DMS153 treated with DMSO at 0.1 percent for 48 hours (cell line): Measurements from ENCODE around the gene HK1.

Experiments
- DNase-seq: peaks from one replicate; lab custom pipeline; 2025; ENCODE audit not compliant: unreplicated experiment; lab: John Stamatoyannopoulos, UW

Gene HK1

DNA sequence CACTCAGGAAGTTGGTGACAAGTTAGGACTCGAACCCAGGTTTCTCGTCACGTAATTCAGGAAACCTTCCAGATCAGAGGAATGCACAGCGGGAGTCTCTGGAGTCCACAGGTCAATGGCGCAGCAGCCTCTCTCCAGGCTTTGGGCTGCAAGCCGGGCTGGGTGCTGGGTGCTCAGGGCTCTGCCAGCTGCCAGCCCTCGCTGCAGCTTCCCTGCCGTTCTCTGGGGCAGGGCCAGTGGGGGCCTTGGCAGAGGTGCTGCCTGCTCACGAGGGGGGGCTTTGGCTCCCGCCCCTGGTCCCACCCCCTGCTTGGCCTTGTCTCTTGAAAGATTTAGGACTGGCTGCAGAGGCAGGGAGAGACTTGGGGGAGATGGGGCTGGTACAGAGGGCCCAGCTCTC, 138.4 kb downstream of the HK1 start, which contains the start of gene TACR2:
TSS of gene TACR2 (minus strand) at position 224 of the 400 bp plus-strand sequence. CDS start 595 bp downstream, outside the sequence.
- no peak for DNase-seq

DNA sequence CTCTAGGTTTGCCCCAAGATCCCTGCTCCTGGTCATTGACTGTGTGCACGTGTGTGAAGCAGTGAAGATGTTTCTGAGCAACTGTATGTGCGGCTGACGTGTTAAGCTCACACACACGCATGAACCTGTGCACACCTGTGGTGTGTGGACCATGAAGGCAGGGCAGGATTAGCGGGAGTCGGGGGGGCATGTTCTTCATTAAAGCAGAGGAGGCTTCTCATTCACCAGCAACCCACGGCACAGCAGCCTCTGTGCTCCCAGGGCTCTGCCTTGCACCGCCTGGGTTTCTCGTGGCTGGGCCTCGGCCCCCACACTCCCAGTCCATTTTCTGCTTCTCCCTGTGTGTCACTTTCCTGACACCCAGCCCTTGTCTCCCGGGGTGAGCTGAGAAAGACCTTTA, 139.2 kb downstream of the HK1 start:
- DNase-seq: no peak

DNA sequence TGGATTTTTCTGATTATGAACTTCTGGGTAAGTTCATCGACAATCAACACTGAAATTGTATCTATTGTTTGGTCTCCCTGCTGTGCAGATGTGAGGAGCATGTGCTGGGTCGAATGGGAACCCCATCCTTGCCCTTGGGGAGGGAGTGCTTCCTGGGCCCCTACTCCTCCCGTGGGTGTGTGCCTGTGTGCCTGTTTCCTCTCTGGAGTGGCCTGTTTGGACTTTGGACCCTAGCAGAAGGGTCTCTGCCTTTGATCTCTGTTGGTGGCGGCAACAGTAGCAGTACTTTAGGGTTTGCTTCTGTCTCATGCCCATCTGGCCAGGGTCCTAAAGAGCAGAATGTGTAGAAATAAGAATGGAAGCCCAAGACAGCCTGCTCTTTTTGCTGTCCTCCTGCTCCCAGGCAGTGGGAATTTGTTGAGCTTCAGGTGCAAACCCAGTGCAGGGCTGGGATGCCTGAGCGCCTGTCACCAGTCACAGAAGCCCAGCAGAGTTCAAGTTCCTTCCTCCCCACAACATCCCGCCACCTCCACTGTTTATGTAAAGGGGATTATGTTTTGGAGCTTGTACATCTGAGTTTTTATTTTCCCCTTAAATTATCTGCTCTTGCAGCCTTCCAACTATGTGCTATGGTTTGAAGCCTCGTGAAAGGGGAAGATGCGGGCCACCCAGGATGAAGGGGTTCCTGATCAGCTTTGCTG, 139.9 kb downstream of the HK1 start:
- DNase-seq: no peak

DNA sequence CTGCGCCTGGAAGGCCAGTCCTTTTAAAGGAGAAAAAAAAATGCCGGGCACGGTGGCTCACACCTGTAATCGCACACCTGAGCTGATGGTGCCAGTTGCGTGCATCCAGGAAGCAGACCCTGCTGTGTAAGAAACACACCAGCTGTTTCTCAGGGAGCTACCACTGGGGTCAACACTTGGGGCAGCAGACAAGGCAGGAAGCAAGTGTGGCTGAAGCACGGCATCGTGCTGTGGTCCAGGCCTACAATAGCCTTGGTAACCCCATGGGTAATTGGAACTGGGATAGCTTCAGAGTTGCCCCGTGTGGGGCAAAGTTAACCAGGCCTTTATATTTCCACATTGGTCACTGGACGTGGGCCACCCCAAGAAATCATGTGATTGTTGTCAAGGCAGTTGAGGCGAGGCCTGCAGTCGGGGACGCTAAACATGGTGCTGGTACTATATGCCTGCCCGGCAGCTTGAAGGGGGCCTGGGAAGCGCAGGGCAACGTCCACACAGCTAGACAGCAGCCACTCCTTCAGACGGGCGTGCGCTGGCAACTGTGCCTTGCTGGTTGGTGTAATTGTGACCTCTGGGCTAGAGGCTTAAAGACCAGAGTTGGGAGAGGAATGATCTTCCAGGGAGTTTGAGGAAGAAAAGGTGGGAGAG, 140.9 kb downstream of the HK1 start:
- DNase-seq: no peak

DNA sequence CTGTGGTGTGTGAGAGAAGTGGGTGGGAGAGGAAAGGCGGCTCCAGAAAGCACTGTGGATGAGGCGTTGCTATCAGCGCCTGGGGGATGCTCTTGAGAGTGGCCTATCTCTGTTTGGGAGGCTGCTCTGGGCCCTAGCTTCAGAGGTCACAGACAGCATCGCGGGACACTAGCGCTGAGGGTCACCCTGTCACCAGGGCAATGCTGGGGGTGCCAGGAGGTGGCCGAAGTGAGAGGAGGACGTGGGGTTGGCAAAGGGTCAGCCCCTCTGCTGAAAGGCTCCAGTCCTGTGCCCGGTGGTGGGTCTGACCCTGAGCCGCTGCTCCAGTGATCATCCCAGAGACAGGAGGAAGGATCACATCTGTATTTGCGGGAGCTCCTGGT, 141.4 kb downstream of the HK1 start:
- DNase-seq: no peak

DNA sequence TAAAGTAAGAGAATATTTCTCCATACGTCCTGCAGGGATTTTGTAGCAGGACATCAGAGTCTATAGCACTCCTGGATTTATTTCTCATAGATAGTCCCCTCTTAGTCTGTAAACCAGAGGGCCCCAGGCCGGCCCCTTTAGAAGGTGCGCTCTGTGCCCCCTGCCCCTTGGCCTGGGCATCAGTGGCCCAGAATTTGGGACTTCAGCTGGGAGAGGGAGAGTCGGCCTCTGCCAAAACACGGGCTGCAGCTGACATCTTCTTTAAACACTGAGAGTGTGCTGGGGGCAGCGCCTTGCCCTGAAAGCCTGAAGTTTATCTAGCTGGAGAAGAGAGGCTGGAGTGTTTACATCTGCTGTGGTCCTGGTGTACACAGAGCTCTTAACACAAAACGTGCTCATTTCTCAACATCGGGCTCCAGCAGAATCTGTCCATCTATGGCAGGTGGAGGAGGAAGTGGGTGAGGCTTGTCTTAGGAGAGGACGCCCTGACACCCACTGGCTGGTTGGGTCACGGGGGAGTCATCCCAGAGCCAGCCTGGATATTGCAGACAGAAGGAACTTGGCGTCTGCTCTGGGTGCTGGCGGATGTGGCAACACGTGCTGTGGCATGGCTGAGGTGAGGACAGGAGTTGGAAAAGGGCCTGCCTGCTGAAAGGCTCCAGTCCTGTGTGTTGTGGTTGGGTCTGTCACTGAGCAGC, 143.5 kb downstream of the HK1 start:
- DNase-seq: peak; percentile 76

DNA sequence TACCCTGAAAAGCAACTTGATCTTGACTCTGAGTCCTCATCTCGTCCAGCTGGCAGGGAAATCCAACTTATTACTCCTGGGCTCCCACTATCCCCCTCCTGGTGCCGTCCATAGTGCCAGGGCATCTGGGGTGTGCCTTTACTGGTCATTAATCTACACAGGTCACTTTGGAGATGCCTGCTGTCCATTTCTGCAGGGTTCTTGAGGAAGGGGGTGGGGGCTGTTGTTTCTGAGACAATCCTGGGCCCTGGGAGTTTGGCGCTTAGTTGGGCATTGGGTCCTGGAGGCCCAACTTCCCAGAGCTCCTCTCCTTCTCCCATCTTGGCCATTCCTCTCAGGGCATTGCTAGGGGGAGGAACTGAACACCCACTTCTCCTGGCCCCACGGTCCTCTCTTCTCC, 144.4 kb downstream of the HK1 start:
- no peak for DNase-seq

DNA sequence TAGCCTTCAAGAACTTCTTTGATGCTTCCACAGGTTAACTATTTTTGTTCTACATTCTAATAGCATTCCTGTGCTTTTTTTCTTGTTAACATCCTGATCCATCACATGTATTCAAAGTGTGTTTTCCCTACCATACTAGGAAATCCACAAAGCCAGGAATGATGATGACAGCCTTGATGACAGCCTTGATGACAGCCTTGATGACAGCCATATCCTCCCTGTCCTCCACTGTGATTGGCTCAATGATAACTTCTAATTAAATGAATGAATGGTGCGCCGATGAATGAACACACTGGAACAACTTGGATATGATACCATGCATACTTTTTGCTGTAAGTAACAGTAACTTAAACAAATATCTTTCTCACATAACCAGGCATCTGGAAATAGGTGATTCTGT, 146.7 kb downstream of the HK1 start:
- DNase-seq: no peak

DNA sequence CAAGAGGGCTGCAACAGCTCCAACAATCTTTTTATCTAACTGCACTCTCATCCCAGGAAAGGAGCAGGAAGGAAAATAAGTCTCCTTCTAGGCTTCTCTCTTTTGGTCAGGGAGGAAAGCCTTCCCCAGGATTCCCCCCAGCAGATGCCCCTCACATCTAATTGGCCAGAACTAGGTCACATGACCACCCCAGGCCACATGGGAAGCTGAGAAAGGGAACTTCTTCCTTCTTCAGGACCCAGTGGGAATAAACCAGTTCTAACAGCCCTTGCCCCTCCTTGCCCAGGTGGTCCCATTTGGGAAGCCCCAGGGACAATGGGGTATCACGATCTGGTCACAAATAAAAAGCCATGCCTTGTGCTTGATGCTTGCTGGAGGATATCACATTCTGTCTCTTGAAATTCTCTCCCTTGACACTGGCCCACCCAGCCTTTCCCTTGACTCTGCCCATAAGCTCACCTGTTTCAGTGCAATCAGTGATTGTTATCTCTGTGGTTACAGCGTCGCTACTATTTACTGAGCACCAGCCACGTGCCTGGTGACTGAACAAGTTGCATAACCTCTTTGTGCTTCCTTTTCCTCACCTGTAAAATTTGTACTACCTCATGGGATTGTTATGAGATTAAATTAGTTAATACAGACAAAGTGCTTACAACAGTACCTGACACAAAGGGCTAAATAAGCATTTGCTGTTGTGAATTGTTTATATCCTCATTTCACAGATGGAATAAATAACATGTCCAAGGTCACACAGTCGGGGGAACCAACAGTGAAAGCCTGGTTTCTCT, 147.4 kb downstream of the HK1 start:
- DNase-seq: peak; percentile 49

DNA sequence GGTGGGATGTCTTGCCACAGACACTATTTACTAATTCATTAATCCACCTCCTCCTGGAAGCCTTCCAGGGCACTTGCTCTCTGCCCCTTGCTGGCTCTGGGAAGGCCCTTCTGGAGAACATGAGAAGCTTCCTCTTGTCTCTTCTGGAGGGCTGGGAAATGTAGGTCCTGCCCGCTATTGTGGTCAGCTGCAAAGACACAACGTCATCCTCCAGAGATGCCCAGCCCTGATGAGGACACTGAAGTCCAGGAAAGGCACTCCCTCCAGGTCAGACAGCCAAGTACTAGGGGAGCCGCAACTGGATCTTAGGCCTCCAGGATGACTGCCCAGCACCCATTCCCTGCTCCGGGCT, 148.1 kb downstream of the HK1 start:
- DNase-seq: no peak

DNA sequence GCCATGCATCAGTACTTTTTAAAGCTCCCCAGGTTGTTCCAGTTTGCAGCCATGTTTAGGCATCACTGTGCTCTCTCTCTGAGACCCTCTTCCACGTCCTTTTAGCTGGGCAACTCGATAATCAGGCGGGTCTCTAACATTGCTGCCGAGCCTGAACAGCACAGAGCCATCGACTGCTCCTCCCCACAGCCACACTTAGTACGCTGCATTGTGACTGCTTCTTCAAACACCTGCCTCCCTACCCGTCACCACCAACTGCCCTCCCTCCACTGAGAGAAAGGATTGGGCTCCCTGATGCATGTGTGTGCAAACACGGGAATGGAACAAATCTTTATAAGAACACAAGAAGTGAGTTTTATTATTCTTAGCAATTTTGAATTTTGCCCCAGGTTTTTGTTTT, 149.9 kb downstream of the HK1 start:
- peak; percentile 12 for DNase-seq

DNA sequence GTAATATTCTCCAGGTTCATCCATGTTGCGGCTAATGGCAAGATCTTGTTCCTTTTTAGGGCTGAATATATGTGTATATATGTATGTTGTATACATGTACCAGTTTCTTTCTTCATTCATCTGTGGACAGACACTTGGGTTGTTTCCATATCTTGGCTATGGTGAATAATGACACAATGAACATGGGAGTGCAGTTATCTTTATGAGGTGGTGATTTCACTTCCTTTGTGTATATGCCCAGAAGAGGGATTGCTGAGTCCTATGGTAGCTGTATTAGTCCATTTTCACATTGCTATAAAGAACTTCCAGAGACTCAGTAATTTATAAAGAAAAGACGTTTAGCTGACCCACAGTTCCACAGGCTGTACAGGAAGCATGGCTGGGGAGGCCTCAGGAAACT, 155.9 kb downstream of the HK1 start:
- DNase-seq: no peak

DNA sequence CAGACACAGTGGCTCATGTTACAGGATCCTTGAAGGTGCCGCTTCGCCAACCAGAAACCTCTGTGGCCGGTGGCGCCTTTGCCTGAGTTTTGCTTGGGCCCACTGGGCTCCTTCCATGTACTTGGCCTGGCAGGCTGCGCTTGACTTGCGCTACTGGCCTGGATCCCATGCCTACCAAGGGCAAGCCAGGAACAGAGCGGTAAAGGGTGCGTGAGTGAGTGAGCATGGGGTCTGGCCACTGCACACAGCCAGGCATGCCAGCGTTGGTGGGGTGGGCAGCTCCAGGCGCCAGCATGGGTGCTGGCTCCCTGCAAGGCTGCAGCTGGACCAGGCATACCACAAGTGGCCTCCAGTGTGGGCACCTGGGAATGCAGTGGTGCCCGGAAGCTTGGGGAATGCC, 156.6 kb downstream of the HK1 start:
- DNase-seq: no peak

DNA sequence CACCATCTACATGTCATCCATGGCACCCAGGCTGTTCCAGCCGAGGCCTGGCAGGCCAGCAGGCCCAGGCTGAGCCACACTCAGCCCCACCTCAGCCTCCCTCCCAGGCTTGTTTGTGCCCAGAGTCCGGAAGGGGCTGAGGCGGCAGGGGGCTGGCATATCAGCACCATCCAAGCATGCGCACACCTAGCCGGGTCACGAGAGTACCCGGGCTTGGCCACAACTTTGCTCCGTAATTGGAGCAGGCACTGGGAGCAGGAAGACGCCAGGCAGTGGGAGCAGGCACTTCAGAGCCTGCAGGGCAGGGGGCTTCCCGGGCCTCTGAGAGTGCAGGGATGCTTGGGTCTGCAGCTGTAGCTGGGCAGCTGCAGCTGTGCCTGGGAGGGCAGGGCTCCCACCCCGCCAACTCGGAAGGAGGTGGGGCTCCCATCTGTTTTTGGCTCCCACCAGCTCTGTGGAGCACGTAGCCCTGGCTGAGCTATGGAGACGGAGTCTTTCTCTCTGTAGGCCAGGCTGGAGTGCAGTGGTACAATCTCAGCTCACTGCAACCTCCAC, 157.7 kb downstream of the HK1 start:
- no peak for DNase-seq

DNA sequence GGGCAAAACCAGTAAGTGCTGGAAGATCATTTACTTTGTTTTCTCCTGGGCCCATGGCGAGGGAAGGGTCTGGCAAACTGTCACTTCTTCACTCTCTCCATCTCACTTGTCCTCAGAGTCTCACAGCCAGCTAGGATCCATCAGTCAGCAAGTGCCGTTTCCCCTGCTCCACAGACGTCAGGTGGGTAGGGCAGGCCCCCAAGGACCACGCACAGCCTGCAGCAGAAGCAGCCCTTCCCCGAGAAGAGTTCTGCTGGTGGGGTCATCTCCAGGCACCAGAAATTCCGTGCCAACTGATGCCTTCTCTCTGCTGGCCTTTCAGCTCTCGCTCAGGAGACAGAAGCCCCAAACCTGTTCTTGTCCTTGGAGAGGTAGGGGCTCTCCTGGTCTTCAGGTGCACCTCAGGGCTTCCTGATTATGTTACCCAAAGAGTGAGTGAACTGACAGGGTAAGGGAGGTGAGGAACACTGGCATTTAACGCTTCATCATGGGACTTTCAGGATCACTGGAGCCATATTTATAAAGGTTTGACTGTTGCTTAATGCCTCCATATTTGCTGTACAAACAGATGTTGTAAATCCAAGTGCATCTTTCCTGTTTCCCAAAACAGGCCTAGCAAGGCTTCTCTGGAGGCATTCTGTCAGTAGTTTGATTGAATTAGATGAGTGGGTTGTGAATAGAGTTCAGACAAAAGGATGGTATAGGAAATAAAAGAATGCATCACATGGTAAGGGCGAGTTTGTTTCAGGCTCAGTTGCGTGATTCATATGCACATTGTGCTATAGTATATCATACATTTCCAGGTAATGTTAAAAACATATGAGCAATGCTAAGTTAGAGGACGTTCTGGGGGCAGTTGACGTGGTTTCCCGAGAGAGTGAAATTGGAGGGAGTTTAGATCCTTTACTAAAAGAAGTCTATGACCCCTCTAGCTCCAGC, 159.3 kb downstream of the HK1 start:
- DNase-seq: no peak

DNA sequence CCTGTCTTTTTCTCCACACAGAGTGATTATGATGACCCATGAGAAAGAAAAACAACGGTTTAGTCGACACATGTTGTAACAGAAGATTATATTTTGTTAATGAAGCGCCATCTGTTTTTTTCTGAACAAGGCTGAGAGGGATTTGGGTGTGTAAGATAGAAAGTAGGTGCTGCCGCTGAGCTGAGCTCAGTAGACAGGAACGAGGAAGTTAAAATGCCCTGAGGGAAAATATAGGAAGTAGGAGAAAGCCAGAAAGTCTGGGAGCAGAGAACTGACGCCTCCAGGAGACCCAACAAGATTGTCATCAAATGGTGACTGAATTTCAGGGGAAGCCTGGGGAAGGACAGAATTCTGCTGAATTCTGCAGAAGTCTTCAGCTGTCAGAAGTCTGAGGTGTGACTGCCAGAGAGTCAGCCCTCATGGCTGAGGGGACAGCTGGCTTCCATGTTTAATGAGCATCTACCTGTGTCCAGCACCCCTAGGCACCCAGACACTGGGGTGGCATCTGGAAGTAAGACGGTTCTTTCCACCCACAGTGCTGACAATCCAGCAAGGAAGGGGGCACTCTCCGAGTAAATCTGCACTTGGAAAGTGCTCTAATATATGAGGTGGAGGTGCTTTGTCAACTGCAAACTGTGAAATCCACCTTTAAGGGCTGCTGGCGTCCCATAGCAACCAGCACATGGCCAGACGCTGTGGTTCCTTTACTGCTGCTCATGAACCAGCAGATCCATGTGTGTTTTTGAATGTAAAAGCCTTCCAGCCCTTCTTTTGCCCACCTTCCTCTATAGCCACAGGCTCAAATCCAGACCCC, 160.4 kb downstream of the HK1 start:
- peak; percentile 32 for DNase-seq

DNA sequence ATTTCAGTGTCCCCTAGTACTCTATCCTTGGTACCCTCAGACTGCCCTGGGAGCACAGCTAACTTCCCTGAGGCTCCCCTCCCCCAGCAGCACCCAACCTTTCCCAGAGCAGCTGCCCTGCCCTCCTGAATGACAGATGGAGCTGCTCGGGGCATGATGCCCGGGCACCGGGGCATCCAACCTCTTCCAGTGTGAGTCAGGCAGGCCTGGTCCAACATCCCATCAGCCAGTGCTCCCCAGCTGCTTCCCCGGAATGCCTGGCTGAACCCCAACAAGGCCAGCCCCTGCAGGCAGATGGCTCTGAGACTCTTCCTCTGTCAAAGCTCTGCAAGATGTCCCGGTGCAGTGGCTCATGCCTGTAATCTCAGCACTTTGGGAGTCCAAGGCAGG, 161.0 kb downstream of the HK1 start:
- DNase-seq: peak; percentile 21

DNA sequence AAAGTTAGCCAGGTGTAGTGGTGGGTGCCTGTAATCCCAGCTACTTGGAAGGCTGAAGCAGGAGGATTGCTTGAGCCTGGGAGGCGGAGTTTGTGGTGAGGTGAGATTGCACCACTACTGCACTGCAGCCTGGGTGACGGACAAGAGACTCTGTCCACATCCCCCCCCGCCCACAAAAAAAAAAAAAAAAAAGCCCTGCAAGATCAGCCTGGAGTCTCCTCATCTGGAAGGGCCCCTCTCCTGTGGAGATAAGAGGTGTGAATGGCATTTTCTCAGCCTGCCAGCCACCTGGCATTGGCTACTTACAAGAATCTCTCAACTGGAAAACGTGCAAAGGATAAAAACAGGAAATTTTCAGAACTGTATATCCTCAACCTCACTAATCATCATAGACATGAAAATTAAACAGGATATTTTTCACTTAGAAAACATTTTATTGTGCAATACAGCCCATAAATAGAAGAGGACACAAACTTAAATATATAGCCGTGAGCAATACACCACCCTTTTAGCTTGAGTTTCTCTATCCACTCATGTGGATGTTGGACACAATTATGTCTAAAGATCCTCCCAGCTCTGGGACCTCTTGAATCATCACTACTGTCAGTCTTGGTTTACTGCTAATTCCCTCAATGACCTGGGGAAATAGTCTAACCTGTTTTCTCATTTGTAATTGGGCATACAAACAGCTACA, 161.7 kb downstream of the HK1 start:
- peak; percentile 16 for DNase-seq

DNA sequence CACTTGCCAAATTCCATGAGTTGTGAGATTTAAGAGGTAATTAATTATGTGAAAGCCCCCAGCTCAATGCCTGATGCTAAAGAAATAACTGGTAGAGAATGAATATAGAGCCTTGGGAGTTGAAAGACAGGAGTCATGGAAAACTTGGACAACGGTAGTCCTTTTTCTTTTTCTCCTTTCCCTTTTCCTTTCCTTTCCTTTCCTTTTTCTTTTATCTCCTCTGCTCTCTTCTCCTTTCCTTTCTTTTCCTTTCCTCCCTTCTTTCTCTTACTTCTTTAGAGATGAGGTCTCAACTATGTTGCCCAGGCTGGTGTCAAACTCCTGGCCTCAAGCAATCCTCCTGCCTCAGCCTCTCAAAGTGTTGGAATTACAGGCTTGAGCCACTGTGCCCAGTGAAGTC, 165.1 kb downstream of the HK1 start:
- DNase-seq: no peak
